Ascending aorta (tissue), 2 donors: Measurements from ENCODE around the gene SHMT2. TPM values are rescaled to one million over a fixed set of nuclear protein-coding genes. Genes with fewer than 3 reads are reported as not detected.

Experiments
- DNase-seq, 2 donors: peaks; one replicate each; pipeline ENCODE4 v3.0.0-alpha.2; 2019; ENCODE audit warnings: low spot score in 2 of 2
- H3K27ac ChIP-seq, 2 donors: fragments of 200-600 bp; sonication (generic); one replicate each; pipeline ENCODE4 v1.5.1; 2016 to 2017; ENCODE audit warnings: mild to moderate bottlenecking in 1 of 2
- H3K27me3 ChIP-seq: fragments of 200-600 bp; sonication (generic); one replicate; pipeline ENCODE4 v1.5.1; 2017
- H3K36me3 ChIP-seq, 2 donors: fragments of 200-600 bp; sonication (generic); one replicate each; pipeline ENCODE4 v1.5.1; 2016
- H3K4me1 ChIP-seq, 2 donors: fragments of 200-600 bp; sonication (generic); one replicate each; pipeline ENCODE4 v1.5.1; 2016 to 2017; ENCODE audit warnings: mild to moderate bottlenecking in 1 of 2
- H3K4me3 ChIP-seq, 2 donors: fragments of 200-600 bp; sonication (generic); one replicate each; pipeline ENCODE4 v1.5.1; 2016 to 2017; ENCODE audit warnings: mild to moderate bottlenecking in 1 of 2
- H3K9me3 ChIP-seq, 2 donors: fragments of 200-600 bp; sonication (generic); one replicate each; pipeline ENCODE4 v1.5.1; 2016
- intact Hi-C: fragments of 100-400 bp; cut with DNase I; formaldehyde crosslinking; loops from one replicate; pipeline ENCODE4 v1.15.1; 2023
- total RNA-seq: library from RNA; depleted of rRNA; stranded (reverse); fragments of >200 nt; gene quantifications from one replicate; pipeline ENCODE4 v1.1.0, GENCODE V29; 2016
- TF ChIP-seq, protein P1 (sequence below), 3 experiments: fragments of 200-600 bp in 2 of 3; fragments of 450-650 bp in 1 of 3; sonication (generic) in 2 of 3; IDR thresholded peaks; one replicate each; pipeline ENCODE4 v1.5.1; 2016 to 2019; ENCODE audit warnings: antibody characterized with exemption in 3 of 3, mild to moderate bottlenecking in 1 of 3, moderate library complexity in 1 of 3

Gene SHMT2
- total RNA-seq, 1 donor from 2014 or later, result 136 TPM

DNA sequence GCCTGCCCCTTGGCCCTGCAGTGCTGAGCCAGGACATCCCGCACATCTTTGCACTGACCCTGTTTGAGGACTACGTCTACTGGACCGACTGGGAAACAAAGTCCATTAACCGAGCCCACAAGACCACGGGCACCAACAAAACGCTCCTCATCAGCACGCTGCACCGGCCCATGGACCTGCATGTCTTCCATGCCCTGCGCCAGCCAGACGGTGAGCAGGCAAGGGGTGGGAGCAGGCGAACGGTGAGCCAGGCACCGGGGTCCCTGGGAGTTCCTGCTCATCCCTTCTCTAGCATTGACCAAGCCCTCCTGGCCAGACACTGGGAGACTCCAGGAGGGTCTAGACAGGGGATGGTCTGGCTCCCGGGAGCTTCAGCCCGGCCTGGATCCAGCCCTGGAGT is 30.3 kb upstream of the SHMT2 start:
- no peaks in the 10 kb centered on the region for H3K4me1 ChIP-seq
- H3K27me3 ChIP-seq, result no peaks in the 10 kb centered on the region
- H3K36me3 ChIP-seq, result peaks cover 100% of the 10 kb centered on the region in 2 donors
- no peak overlapping the region for H3K27ac ChIP-seq
- DNase-seq, result no peak
- no peak overlapping the region for H3K4me3 ChIP-seq
- H3K9me3 ChIP-seq, result no peaks in the 10 kb centered on the region
- intact Hi-C loops, result no loop called here
- TF ChIP-seq, protein P1, sequence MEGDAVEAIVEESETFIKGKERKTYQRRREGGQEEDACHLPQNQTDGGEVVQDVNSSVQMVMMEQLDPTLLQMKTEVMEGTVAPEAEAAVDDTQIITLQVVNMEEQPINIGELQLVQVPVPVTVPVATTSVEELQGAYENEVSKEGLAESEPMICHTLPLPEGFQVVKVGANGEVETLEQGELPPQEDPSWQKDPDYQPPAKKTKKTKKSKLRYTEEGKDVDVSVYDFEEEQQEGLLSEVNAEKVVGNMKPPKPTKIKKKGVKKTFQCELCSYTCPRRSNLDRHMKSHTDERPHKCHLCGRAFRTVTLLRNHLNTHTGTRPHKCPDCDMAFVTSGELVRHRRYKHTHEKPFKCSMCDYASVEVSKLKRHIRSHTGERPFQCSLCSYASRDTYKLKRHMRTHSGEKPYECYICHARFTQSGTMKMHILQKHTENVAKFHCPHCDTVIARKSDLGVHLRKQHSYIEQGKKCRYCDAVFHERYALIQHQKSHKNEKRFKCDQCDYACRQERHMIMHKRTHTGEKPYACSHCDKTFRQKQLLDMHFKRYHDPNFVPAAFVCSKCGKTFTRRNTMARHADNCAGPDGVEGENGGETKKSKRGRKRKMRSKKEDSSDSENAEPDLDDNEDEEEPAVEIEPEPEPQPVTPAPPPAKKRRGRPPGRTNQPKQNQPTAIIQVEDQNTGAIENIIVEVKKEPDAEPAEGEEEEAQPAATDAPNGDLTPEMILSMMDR (IDR thresholded peaks at IDR 0.05), result no peak

DNA sequence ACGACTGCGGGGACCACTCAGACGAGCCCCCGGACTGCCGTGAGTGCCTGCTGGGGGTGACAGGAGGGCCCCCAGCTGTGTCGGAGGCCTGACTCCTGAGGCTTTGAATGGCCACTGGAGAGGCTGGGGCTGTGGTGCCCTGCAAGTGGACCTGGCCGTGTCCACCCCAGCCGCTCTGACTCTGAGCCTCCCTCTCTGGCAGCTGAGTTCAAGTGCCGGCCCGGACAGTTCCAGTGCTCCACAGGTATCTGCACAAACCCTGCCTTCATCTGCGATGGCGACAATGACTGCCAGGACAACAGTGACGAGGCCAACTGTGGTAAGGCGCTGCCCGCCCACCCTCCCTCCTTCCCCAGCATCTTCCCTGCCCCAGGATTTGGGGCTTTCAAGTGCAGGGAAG is 29.0 kb upstream of the SHMT2 start:
- Histone ChIP-seq H3K4me1 (no peaks in the 10 kb centered on the region), H3K9me3 (no peaks in the 10 kb centered on the region), H3K4me3 (no peak overlapping the region), H3K36me3 (peaks cover 100% of the 10 kb centered on the region in 2 donors), H3K27me3 (no peaks in the 10 kb centered on the region), H3K27ac (no peak overlapping the region)
- DNase-seq, result no peak
- TF ChIP-seq, protein P1 (IDR thresholded peaks at IDR 0.05), result no peak
- intact Hi-C loops, result no loop called here

DNA sequence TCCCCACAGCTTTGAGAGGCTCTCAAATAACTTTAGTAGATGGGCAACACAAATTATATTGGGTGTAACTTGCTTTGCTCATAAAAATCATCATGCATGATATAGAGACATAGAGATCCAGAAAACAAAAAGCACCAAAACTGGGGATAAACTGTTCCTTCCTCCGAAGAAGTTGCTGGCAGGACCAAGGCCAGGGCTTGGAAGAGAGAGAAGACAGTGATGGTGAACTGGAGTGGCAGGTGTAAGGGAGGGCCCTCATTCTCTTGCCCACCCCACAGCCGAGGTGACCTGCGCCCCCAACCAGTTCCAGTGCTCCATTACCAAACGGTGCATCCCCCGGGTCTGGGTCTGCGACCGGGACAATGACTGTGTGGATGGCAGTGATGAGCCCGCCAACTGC is 28.3 kb upstream of the SHMT2 start:
- Histone ChIP-seq H3K27me3 (no peaks in the 10 kb centered on the region), H3K36me3 (peaks cover 100% of the 10 kb centered on the region in 2 donors), H3K27ac (no peak overlapping the region), H3K4me1 (no peaks in the 10 kb centered on the region), H3K9me3 (no peaks in the 10 kb centered on the region), H3K4me3 (no peak overlapping the region)
- intact Hi-C loops, result no loop called here
- DNase-seq, result no peak
- TF ChIP-seq, protein P1 (IDR thresholded peaks at IDR 0.05), result no peak

DNA sequence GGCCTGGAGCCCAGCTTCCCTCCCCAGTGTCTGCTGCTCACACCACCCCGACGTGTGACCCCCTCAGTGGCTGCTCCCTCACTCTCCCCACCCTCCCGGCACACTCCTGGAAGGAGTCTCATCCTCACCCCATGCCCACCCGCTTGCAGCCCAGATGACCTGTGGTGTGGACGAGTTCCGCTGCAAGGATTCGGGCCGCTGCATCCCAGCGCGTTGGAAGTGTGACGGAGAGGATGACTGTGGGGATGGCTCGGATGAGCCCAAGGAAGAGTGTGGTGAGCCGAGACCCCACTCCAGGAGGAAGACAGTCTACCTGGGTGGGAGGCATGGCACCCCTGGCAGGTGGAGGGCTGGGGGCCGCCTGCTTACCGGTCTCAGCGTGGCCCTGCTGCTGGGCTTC is 27.9 kb upstream of the SHMT2 start:
- peaks cover 100% of the 10 kb centered on the region in 2 donors for H3K36me3 ChIP-seq
- H3K27ac ChIP-seq, result no peak overlapping the region
- intact Hi-C loops, result no loop called here
- no peak for DNase-seq
- no peaks in the 10 kb centered on the region for H3K9me3 ChIP-seq
- TF ChIP-seq, protein P1 (IDR thresholded peaks at IDR 0.05), result no peak
- no peak overlapping the region for H3K4me3 ChIP-seq
- H3K27me3 ChIP-seq, result no peaks in the 10 kb centered on the region
- H3K4me1 ChIP-seq, result no peaks in the 10 kb centered on the region

DNA sequence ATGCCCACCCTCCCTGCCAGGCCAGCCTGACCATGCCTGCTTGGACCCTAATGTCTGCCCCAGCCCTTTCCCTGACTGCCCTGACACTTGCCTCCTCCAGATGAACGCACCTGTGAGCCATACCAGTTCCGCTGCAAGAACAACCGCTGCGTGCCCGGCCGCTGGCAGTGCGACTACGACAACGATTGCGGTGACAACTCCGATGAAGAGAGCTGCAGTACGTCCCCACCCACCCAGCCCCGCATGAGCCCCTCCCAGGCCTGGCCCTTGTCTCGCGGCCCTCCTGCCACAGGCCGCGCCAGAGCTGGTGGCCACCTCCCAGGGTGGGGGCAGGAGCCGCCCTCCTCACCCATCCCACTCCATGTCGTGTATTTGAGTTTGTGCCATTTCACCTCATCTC is 27.2 kb upstream of the SHMT2 start:
- H3K27me3 ChIP-seq, result no peaks in the 10 kb centered on the region
- intact Hi-C loops, result no loop called here
- no peaks in the 10 kb centered on the region for H3K4me1 ChIP-seq
- DNase-seq, result no peak
- peaks cover 99 to 100% of the 10 kb centered on the region in 2 donors for H3K36me3 ChIP-seq
- no peaks in the 10 kb centered on the region for H3K9me3 ChIP-seq
- H3K4me3 ChIP-seq, result no peak overlapping the region
- H3K27ac ChIP-seq, result no peak overlapping the region
- TF ChIP-seq, protein P1 (IDR thresholded peaks at IDR 0.05), result no peak

DNA sequence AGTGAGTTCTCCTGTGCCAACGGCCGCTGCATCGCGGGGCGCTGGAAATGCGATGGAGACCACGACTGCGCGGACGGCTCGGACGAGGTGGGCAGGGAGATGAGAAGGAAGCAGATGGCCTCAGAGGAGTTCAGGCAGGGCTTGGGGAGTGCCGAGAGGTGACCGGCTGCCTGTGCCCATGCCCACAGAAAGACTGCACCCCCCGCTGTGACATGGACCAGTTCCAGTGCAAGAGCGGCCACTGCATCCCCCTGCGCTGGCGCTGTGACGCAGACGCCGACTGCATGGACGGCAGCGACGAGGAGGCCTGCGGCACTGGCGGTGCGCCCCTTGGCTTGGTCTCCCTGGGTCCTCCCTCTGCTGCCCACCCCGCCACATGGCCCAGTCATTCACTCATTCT is 26.3 kb upstream of the SHMT2 start:
- no peaks in the 10 kb centered on the region for H3K9me3 ChIP-seq
- no peak for DNase-seq
- H3K27me3 ChIP-seq, result no peaks in the 10 kb centered on the region
- intact Hi-C loops, result no loop called here
- no peak overlapping the region for H3K27ac ChIP-seq
- no peaks in the 10 kb centered on the region for H3K4me1 ChIP-seq
- peaks cover 99 to 100% of the 10 kb centered on the region in 2 donors for H3K36me3 ChIP-seq
- TF ChIP-seq, protein P1 (IDR thresholded peaks at IDR 0.05), result no peak
- no peak overlapping the region for H3K4me3 ChIP-seq
